GM06990 (cell line): ENCODE measurements around the gene TGFBR1.

Experiments
- DNase-seq: peaks from one replicate; pipeline ENCODE4 v3.0.0-alpha.2; 2011; ENCODE audit not compliant: insufficient read length; ENCODE audit errors: extremely low read depth
- H3K27me3 ChIP-seq: replicated peaks from 2 replicates; pipeline ENCODE4 v1.6.0; 2011; ENCODE audit warnings: low read length; ENCODE audit not compliant: control insufficient read depth, insufficient read depth
- H3K36me3 ChIP-seq: 2 replicates; pipeline ENCODE4 v1.5.1; 2011; ENCODE audit warnings: low read length; ENCODE audit not compliant: control insufficient read depth, insufficient read depth
- H3K4me3 ChIP-seq: replicated peaks from 2 replicates; pipeline ENCODE4 v1.5.1; 2011; ENCODE audit warnings: low read depth, mild to moderate bottlenecking, control low read depth, low read length
- TF ChIP-seq, protein P1 (sequence below): IDR thresholded peaks from 2 replicates; pipeline ENCODE4 v1.5.1; 2011; ENCODE audit warnings: low read length, control low read depth, mild to moderate bottlenecking, inconsistent platforms; ENCODE audit not compliant: insufficient read depth, poor library complexity, severe bottlenecking

Gene TGFBR1

DNA sequence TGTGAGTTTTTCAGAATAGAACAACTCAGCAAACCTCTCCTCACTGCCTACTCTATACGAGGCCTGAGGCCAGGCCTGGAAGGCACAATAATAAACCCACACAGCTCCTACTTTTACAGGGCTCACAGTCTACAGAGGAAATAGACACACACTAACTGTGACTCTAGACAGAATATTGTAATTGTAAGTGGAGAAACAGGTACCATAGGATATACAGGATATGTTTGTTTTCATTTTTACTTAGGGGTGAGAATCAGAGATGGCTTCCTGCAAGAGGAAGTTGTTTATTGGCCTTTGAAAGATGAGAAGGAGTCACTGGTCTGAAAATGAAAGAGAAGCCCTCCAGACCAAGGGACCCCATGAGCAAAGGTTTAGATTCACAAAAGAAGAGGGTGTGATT is 35.8 kb upstream of the TGFBR1 start:
- Histone ChIP-seq H3K27me3 (no peaks in the 10 kb centered on the region), H3K4me3 (no peak overlapping the region), H3K36me3 (no peaks in the 10 kb centered on the region)
- TF ChIP-seq, protein P1, sequence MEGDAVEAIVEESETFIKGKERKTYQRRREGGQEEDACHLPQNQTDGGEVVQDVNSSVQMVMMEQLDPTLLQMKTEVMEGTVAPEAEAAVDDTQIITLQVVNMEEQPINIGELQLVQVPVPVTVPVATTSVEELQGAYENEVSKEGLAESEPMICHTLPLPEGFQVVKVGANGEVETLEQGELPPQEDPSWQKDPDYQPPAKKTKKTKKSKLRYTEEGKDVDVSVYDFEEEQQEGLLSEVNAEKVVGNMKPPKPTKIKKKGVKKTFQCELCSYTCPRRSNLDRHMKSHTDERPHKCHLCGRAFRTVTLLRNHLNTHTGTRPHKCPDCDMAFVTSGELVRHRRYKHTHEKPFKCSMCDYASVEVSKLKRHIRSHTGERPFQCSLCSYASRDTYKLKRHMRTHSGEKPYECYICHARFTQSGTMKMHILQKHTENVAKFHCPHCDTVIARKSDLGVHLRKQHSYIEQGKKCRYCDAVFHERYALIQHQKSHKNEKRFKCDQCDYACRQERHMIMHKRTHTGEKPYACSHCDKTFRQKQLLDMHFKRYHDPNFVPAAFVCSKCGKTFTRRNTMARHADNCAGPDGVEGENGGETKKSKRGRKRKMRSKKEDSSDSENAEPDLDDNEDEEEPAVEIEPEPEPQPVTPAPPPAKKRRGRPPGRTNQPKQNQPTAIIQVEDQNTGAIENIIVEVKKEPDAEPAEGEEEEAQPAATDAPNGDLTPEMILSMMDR: no peak
- DNase-seq: no peak

DNA sequence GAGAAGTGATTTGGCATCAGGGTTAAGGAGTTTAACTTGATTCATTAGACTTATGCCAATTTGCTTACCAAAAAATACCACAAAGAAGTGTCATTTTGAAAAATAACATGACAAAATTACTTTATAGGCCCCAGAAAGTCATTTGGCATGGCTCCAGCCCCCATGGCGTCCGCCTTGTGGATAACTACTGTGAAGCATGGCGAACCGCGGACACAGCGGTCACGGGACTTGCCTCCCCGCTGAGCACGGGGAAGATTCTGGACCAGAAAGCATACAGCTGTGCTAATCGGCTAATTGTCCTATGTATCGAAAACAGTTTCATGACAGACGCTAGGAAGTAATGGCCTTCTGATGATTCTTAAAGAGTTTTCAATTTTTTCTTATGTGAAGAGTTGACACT is 35.4 kb upstream of the TGFBR1 start:
- TF ChIP-seq, protein P1: no peak
- H3K36me3 ChIP-seq: no peaks in the 10 kb centered on the region
- DNase-seq: no peak
- no peak overlapping the region for H3K4me3 ChIP-seq
- no peaks in the 10 kb centered on the region for H3K27me3 ChIP-seq

DNA sequence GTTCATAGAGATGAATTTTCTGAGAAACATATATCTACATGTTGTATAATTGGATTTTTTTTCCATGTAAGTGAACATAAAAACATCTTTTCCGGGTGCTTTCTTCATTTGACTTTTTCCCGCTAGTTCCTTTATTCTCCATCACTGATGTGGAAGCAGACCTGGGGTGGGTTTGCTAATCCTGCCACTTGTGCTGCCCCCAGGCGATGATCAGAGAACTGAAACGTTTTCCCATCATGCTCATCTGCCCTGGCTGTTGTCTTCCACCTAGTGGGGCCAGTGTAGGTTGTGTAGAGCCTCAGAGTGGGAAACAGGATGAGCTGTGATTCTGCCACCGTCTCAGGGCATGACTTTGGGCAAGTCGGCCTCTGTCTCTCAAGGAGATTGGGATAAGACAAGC is 34.2 kb upstream of the TGFBR1 start:
- TF ChIP-seq, protein P1: no peak
- Histone ChIP-seq H3K36me3 (no peaks in the 10 kb centered on the region), H3K27me3 (no peaks in the 10 kb centered on the region), H3K4me3 (no peak overlapping the region)
- no peak for DNase-seq

DNA sequence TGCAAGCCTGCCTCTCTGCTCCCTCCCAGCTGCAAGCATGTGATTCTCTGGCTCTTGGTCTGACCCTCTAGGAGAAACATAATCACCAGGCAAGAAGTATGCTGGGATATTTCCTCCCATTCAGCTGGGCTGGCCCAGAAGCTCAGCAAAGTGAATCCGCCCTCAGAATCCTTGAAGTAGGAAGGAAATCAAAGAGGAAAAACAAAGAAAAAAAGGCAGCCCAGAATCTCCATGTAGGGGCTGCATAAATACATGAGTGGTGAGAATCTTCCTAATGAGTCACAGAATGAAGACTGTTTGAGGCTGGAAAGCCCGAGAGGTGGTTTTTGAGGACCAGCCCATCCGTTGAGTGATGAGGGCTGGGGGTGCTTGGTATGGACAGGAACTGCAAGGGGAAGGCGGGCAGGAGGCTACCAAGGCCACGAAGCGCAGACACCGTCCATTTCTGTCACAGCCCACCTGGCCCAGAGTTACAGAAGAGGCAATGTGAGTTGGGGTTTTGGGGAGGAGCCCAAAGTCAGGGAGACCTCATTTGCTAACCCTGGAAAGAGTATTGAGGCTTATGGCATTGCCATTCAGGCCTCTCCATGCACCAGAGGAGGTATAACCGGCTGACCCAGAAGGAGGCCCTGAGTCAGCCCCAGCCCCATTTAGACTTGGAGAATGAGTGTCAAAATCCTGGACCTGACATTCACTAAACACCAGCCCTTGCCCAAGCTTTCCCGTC is 33.4 kb upstream of the TGFBR1 start:
- no peaks in the 10 kb centered on the region for H3K27me3 ChIP-seq
- H3K4me3 ChIP-seq: no peak overlapping the region
- no peaks in the 10 kb centered on the region for H3K36me3 ChIP-seq
- DNase-seq: no peak
- TF ChIP-seq, protein P1: no peak

DNA sequence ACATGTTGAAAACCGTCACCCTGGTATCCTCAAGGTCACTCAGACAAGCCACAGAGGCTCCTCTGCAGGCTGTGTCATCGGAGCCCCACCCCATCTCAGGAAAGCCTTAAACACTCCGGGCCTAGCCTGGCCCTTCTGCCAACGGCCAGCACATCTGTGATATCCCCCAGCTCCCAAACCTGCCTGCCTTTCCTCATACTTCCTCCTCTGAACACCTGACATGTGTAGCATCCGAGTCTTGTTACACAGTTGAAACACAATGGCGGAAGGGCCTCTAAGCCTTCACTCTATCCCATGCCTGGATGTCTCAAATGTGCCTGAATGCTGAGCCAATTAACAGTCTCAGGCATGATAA is 32.9 kb upstream of the TGFBR1 start:
- TF ChIP-seq, protein P1: no peak
- Histone ChIP-seq H3K4me3 (no peak overlapping the region), H3K27me3 (no peaks in the 10 kb centered on the region), H3K36me3 (no peaks in the 10 kb centered on the region)
- no peak for DNase-seq

DNA sequence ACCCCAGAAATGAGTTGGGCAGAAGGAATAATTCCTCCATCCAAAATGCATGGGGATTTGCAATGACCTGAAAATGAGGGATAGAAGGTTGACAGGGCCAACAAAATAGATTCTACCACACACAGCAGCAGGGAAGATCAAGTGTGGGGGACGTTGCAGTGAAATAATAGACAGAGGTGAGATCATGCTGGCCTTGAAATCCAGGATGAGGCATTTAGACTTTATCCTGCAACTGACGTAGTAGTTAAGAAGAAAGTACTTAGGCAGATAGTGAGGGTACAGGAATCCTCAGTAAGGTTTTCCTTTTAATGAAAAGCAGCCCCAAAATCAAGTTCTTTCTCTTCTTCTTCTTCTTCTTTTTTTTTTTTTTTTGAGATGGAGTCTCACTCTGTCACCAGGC is 31.6 kb upstream of the TGFBR1 start:
- TF ChIP-seq, protein P1: no peak
- H3K4me3 ChIP-seq: no peak overlapping the region
- no peak for DNase-seq
- no peaks in the 10 kb centered on the region for H3K36me3 ChIP-seq
- no peaks in the 10 kb centered on the region for H3K27me3 ChIP-seq
